ENCODE measurements around the gene AIFM1.
A peak's percentile ranks its signal among the peaks of the same experiment; 100 is the strongest.

AIFM1 gene

DNA sequence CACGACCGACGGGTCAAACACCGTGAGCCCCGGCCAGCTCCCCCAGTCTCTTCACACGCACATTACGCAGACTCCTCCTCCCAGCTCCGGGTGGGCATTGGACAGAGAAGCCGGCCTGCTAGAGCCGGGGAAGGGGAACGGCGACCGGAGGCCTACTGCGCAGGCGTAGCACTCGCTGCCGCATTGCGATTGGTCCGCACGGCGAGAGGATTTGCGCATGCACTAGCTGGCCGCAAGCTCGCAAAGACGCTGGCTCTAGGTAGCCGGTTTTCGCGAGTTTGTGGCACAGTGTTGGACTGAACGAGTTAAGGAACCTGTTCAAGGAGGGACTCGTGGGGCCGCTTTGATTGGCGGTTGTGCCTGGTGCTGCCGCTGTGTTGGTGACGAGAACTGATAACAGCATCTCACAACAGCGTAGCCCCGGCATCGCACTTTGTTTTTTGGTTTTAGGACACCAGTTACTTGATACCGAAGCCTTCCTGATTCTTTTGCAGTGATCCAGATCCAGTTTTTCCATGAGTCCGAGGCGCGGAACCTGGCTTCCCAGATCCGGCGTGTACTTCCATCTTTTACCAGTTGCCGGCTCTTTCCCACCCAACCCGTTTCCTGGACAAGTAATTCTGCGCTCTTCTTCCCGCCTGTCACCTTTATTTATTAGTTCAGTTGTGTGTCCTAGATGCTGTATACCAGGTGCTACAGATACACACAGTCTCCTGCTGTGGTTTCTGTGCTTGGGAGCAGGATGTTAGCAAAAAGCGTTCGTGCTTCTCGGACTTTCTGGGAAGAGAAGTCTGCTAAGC is at the start of gene AIFM1:
Gene AIFM1 (minus strand): TSS at position 139 of the 800 bp plus-strand sequence. CDS start 185 bp downstream, outside the sequence.
- DNase-seq, result peak; percentile 92

DNA sequence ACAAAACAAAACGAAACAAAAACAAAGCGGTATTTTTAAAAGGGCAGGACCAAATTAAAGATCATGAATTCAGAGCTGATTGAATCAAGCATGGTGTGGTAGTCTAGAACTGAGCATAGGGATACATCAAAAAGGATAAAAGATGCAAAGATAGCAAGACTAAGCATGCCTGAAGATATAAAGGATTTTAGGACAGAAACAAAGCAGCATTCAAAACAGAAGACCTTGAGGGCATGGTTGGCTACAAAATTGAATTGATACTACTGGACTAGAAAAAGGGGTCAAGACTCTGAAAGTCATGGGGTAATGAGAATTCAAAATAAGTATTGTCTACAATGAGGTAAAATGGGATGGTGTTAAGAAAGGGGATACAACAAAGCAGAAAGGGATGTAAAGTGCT is 47.7 kb upstream of the AIFM1 start:
- no peak for DNase-seq

DNA sequence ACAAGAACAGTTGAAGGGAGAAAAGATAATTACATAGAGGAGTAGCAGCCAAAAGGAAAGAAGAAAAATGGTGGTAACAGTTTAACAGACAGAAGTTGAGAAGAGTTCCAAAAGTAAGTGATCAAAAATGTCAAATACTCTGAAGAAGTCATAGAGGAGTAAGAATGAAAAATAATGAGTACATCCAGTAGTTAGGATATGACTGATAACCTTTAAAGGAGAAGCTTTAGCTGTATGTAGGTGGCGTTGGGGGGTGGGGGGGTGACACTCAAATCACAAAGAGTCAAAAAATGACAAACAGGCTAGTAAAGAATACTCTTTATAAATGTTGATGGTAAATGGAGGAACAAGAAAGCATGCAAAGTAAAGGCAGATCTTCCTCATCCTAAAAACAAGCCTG is 46.7 kb upstream of the AIFM1 start:
- no peak for DNase-seq

DNA sequence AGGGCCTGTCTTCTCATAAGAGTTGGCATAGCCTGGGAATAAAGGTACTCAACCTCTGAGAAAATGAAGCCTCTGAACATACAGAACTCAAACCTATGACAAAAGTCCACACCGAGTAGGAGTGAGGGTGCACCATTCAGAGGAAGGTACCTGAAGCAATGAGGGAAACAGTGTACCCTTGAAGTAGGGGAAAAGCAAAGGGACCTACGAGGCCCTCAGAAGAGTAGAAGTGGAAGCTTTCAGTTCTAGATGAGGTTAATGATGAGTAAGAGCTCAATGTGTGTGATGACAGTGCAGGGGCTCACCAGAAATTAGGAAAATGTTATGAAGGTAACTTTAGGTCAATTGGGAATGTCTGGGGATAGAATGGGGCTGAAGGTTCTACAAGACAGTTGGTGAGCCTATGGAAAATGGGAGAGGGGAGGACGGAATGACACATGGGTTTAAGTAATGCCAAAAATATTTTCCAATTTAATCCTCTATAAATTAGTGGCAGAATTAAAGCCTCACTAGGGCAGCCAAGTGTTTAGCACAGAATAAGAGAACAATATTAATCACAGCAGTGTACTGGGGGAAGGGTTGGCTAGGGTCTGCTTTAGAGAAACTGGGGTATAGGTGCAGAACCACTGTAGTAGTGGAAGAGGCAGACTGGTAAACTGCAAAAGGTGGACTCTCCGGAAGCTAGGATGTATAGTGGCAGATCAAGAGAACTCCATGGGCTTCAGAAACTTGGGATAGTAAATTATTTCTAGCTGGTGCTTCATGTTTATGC is 46.0 kb upstream of the AIFM1 start:
- no peak for DNase-seq

DNA sequence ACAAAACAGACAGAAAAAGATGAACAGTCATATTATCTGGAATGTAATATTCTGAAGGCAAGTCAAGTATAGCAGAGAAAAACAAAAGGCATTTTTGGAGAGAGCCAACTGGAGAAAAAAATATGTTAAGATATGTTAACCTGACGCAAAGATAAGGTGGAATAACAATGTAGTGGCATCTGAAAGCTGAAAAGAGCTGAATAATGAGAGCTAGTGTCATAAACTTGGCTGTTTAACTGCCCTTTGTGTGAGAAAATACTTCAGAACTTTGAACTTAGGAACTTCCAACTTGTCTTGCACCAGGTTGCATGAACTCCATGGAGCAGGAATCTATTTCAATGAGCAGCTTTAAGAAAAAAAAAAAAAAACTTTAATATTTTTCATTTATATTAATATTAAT is 39.0 kb upstream of the AIFM1 start:
- DNase-seq, result no peak

DNA sequence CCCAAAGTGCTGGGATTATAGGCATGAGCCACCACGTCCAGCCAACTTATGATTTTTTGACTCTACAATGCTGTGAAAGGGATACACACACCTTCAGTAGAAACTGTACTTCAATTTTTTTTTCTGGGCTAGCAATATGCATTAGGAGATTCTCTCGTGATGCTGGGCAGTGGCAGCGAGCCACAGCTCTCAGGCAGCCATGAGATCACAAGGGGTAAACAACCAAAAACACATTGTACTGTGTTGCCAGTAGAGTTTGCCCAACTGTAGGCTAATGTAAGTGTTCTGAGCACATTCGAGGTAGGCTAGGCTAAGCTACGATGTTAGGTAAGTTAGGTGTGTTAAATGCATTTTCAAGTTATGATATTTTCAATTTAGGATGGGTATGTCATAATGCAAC is 31.8 kb upstream of the AIFM1 start:
- no peak for DNase-seq

DNA sequence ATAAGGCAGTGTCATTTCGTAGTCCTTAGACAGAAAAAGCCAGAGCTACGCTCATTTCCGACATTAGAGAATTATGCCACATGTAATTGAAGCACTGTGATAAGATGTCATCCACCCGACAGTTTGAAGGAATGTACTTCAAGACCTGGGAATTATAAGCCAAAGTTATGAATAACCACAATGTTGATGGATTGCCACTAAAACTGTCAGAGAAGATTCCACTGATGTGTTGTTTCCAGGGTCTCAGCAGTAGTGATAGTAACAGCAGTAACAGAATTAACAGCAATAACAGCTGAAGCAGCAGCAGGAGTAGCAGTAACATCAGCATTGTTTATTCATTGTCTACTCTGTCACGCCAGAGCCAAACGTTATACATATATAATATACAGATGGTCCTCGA is 30.8 kb upstream of the AIFM1 start:
- no peak for DNase-seq

DNA sequence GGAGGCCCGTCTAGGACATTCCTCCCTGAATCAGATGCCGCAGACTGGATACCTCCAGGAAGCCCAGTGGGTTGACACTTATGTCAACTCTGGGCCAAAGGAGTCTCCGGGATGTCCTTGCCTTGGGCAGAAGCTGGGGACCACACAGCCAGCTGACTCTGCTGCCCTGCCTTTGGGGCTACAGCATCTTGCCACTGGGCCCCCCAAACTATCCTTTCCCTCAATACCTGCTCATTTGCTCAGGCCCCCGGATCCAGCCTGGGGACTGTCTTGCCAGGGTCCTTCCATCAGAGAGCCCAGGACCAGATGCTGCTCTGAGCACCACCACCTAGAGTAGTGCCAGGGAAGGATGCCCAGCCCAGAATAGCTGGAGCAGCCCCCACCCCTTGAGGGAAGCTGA is 25.2 kb upstream of the AIFM1 start:
- no peak for DNase-seq

DNA sequence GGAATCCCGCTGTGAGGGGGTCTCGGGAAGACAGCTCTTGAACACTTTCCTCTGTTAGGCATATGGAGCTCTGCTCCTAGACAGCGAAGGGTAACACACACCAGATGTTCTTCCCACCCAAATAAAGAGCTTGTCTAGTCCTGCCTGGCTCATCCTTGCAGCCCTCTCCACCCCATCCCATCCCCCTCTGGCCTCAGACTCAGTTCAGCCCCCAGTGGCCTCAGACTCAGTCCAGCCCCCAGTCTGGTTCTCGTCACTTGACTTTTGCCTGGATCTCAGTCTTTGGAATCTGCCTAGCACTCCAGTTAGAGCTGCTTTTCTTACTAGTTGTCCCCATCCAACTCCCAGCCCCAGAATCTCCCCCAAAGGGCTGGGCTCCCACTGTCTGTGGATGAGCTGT is 21.0 kb upstream of the AIFM1 start:
- no peak for DNase-seq

DNA sequence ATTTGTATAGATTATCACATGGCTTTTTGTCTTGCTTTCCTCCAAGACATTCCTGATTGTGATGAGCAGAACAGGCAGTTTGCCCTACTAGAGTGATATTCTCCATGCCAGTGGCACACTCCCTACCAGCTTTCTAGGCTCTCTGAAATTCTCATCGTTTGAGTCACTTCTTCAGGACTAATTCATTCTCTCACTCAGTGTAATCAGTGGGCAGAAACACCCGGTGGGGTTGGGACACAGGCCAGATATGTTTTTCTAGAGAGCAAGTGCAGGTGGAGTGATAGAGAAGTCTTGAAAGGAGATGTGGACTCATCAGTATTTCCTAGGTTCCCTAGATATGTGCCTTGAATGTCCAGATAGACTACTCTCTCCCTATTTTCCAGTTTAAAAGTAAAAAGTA is 19.2 kb upstream of the AIFM1 start:
- no peak for DNase-seq

DNA sequence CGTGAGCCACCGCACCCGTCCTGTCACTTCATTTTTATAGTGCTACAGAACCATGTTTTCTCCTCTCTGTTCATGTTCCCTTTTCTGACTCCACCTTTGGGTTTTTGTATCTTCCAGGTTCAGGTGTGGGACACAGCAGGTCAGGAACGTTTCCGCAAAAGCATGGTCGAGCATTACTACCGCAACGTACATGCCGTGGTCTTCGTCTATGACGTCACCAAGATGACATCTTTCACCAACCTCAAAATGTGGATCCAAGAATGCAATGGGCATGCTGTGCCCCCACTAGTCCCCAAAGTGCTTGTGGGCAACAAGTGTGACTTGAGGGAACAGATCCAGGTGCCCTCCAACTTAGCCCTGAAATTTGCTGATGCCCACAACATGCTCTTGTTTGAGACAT is 18.5 kb upstream of the AIFM1 start:
- no peak for DNase-seq

DNA sequence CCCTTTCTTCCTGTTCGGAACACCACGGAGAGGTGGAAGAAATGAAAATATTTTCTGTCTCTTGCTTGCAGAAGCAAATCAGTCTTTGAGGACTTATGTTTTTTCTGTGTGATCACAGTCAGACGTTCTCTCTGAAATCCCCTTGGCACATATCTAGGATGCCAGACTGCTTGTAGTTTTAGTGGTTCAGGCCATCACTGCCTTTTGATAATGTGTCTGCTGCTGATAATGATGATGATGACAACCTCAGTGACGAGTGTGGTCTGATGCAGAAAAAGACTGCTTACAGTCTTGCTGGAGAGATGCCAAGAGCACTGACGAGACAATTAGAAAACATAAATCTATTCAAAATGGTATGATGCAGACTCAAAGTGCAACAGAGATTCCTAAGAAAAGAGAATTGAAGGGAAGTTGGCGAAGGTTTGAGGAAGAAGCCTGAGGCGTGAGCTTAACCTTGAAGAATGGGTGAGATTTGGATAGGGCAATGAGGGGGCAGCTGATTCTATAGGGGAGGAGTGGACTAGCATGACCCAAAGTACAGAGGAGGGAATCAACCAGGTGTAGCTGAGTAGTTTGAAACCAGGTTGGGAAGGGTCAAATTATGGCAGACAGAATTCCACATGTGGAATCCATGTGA is 14.1 kb upstream of the AIFM1 start:
- DNase-seq, result peak in 1 of 2 donors; percentile 29

DNA sequence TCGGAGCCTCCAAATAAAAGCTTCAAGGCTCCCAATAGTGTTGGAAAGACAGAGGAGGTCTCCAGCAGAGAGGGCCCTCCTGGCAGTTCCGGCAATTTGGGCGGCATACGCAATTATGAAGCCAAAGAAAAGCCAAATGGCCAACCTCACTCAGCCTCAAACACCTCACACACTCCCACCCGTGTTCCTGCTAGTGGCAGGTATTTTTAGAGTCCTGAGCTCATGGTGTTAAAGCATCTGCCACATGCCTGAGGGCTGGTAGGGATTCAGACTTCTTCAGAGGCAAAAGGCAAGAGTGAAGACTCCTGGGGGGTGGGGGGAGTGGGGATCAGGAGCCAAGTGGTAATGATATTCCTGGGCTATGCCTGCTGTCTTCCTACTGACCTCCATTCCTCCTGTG is 13.5 kb upstream of the AIFM1 start:
- DNase-seq, result no peak

DNA sequence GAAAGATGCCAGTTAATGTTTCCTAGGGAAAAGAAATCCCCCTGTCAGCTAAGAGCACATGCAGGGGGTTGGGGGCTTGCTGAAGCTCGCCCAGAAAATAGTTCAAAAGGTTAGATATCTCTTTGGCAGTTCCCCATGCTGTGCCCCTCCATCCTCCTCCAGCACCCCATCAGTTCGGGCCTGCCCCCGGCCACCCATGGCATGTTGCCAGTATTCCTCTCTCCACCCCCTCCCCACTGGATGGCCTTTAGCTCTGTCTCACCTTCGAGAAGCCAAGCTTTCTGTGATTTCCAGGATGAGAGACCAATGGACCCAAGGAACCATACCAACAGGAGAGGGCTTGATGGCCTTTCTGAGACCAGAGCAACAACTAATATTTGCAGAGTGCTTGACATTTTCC is 11.3 kb upstream of the AIFM1 start:
- DNase-seq, result no peak

DNA sequence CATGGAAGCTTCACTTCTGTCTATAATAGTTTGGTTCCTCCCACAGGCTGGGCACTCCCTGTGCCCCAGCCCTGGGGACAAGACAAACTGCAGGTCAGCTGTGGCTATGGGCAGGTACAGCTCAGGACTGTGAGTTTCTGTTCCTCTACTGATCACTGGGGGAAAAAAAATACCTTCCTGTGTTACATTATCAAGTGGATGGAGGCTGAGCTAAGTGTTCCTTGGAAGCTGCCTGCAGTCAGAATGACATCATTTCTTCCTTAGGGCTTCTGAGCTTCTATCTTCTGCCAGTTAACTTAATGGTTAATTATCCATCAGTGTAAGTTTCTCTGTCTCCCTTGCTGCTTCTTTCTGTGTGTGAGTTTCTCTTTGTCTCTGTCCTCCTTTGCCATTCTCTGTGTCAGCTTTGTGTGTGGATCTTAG is 10.7 kb upstream of the AIFM1 start:
- peak in 1 of 2 donors; percentile 21 for DNase-seq

DNA sequence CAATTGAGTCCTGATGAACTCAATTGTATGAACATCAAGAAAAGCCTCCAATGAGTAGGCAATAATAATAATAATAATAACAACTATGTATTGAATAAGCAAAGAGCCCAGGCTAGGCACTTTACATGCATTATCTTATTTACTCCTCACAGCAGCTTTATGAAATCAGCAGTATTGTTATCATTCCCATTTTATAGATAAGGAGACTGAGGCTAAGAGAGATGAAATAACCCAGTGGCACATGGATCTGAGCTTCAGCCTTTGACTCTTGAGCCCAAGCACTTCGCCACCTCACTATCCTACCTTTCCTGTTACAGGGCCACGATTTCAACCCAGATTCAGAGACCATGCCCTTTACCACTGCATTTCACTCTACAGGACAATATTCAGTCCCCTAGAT is 9.3 kb upstream of the AIFM1 start:
- no peak for DNase-seq

DNA sequence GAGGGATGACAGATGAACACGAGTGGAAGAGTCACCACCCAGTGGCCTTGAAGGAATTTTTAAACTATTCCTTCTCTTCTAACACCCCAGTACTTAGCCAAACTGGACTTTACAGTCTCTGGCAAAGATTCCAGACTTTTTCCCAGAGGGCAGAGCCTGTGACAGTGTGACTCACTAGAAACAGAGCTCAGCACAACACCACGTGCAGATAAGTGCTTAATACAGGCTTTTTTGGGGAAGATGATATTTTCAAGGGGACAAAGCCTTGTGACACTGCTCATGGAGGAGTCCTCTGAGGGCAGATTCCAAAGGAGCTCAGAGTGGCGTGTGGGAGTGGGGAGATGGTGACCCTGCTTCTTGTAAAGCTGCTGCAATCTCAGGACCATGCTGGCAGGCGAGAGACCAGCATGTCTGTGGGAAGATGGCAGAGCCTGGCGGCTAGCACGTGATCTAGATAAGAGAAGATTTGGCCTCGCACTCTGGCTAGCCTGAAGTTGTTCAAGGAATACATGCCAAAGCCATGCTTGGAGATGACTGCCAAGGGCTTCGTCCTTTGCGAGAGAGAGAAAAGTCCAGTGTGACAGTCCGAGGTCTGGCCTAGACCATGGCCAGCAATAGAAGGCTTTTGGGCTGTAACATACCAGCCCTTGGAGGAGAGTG is 8.5 kb upstream of the AIFM1 start:
- DNase-seq, result no peak

DNA sequence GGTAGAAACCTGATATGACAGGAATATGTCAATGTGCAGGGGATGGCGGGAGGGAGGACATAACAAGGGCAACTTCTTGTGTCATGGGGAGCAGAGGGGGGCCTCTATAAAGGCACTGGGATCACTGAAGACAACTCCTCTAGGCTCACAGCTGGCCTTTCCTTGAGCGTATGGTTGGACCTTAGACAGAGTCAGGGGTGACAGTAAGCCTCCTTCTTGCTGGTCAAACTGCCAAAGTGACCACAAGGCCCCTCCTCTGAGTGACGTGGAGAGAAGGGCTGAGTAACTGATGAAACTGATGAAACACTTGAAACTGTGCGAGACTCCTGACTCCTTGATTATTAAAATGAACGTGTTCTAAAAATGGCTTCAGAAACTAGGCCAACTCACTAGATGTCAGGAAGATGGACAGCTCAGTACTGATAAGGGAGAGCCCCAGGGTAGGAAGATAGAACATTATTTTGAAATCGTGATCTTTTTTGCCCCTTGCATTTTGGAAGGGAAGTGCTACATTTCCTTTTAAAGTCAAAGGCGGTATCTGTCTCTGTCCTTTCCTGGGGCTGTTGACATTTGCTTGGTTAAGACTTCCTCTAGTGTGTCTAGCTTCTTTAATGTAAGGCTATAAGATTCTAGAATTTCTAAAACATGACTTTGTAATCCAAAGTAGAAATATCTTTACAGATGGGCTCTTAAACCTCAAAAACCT is 7.7 kb upstream of the AIFM1 start:
- DNase-seq, result peak; percentile 33 to 46

DNA sequence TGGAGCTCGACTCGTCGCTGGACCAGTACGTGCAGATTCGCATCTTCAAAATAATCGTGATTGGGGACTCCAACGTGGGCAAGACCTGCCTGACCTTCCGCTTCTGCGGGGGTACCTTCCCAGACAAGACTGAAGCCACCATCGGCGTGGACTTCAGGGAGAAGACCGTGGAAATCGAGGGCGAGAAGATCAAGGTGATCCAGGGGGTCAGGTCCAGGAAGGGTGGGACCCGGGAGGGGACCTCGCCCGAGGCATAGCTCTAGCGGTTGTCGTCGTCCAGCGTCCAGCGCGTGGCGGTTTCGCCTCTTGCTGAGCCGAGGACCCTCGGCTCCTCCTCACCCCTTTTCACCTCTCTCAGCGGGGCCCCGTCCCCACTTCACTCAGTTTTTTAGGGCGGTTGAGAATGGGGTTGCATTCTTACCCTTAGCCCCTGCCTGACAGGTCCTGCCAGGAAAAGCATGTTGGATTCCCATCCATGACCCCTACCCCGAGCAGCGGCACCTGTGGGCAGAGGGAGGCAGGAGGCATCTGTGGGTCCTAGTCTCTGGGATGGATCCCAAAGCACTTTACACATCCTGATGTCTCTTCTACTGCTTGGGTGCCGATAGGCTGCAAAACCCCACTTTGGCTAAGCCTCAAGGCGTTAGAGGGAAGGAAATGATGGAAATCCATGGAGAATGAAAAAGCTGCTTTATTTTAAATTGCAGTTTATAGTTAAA is 6.6 kb upstream of the AIFM1 start:
- DNase-seq, result no peak

DNA sequence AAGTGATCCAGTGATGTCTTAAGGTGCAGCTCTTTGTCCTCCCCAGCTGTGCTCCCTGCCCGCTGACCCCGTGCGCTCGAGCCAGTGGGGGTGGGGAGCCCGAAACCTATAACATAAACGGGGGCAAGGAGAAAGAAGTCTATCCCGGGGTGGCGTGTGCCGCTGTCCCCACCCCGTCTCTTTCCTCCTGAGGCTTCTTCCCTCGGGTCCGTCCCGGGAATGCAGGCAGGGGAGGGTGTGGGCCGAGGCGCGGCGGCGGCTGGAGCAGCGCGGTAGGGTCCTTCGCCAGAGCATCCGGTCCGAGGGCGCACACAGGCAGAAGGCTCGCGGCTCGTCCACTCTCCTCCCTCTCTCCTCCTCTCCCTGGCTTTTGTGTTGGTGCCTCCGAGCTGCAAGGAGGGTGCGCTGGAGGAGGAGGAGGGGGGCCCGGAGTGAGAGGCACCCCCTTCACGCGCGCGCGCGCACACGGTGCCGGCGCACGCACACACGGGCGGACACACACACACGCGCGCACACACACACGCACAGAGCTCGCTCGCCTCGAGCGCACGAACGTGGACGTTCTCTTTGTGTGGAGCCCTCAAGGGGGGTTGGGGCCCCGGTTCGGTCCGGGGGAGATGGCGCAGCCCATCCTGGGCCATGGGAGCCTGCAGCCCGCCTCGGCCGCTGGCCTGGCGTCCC is 5.9 kb upstream of the AIFM1 start, which contains the start of gene RAB33A:
Gene RAB33A (plus strand): TSS at position 517 of the 681 bp plus-strand sequence. CDS start 101 bp downstream, at position 618.
- DNase-seq, result peak; percentile 49 to 51

All from CD4-positive, alpha-beta T cell treated with Interleukin-4 for 1 hour (primary cell).